GM12878 (cell line): ENCODE measurements around the gene PARD6B. TPM values are rescaled to one million over a fixed set of nuclear protein-coding genes. Genes with fewer than 3 reads are reported as not detected.
A peak's percentile ranks its signal among the peaks of the same experiment; 100 is the strongest.

ENCODE experiments used
- ASH2L ChIP-seq: fragments of 300-600, 200-600 bp; sonication (generic); IDR thresholded peaks from 2 replicates; pipeline ENCODE4 v1.6.1; 2017; ENCODE audit warnings: low read depth, mild to moderate bottlenecking, borderline replicate concordance
- CHD1 ChIP-seq: IDR thresholded peaks from 2 replicates; pipeline ENCODE4 v1.6.1; 2012; ENCODE audit warnings: low read depth, low read length, improper control_type of control experiment
- CTCF ChIP-seq, 3 experiments: IDR thresholded peaks in 2 of 3; conservative IDR thresholded peaks in 1 of 3; 2 replicates each; pipeline ENCODE4 v1.5.1; 2011; ENCODE audit warnings: low read depth in 3 of 3, low read length in 3 of 3, mild to moderate bottlenecking in 3 of 3, control low read depth in 2 of 3, moderate library complexity in 2 of 3, inconsistent platforms in 1 of 3, mixed read lengths in 1 of 3; ENCODE audit not compliant: control insufficient read depth in 2 of 3, insufficient read depth in 1 of 3; ENCODE audit errors: extremely low read depth in 1 of 3
- DPF2 ChIP-seq: fragments of 450-650 bp; IDR thresholded peaks from 2 replicates; pipeline ENCODE4 v1.6.1; 2017; ENCODE audit warnings: mild to moderate bottlenecking
- EED ChIP-seq: sonication (generic); IDR thresholded peaks from 2 replicates; pipeline ENCODE4 v1.6.1; 2016; ENCODE audit warnings: antibody characterized with exemption, low read depth
- EGR1 ChIP-seq, 2 experiments: IDR thresholded peaks; 1 replicate in 1 of 2; 2 replicates in 1 of 2; pipeline ENCODE4 v1.6.1; 2011 to 2012; ENCODE audit warnings: low read depth in 2 of 2, low read length in 2 of 2, borderline replicate concordance in 1 of 2, mild to moderate bottlenecking in 1 of 2, moderate library complexity in 1 of 2
- ELK1 ChIP-seq: IDR thresholded peaks from 2 replicates; pipeline ENCODE4 v1.6.1; 2012; ENCODE audit warnings: low read depth, low read length, improper control_type of control experiment
- HDGF ChIP-seq: fragments of 450-650 bp; IDR thresholded peaks from 2 replicates; pipeline ENCODE4 v1.6.1; 2016; ENCODE audit warnings: antibody characterized with exemption
- HSF1 ChIP-seq: fragments of 150-350 bp; IDR thresholded peaks from 2 replicates; pipeline ENCODE4 v1.6.1; 2014; ENCODE audit warnings: mild to moderate bottlenecking, low read depth, low read length
- IRF5 ChIP-seq: fragments of 450-650 bp; IDR thresholded peaks from 2 replicates; pipeline ENCODE4 v1.6.1; 2017; ENCODE audit warnings: borderline replicate concordance
- JUND ChIP-seq: IDR thresholded peaks from 2 replicates; pipeline ENCODE4 v1.6.1; 2012; ENCODE audit warnings: low read depth, mild to moderate bottlenecking, low read length, improper control_type of control experiment, moderate library complexity
- KDM1A ChIP-seq: fragments of 200-600 bp; sonication (generic); IDR thresholded peaks from 2 replicates; pipeline ENCODE4 v1.6.1; 2016; ENCODE audit warnings: borderline replicate concordance
- KLF5 ChIP-seq: fragments of 450-650 bp; IDR thresholded peaks from 2 replicates; pipeline ENCODE4 v1.6.1; 2014; ENCODE audit warnings: mild to moderate bottlenecking; ENCODE audit not compliant: partially characterized antibody
- MEF2B ChIP-seq: fragments of 450-650 bp; IDR thresholded peaks from 2 replicates; pipeline ENCODE4 v1.6.1; 2018; ENCODE audit warnings: mild to moderate bottlenecking, moderate library complexity; ENCODE audit not compliant: partially characterized antibody, poor library complexity, severe bottlenecking
- MYC ChIP-seq: IDR thresholded peaks from 2 replicates; pipeline ENCODE4 v1.6.1; 2011; ENCODE audit warnings: mild to moderate bottlenecking, low read length, moderate library complexity, inconsistent platforms; ENCODE audit not compliant: insufficient read depth, insufficient replicate concordance, insufficient read length, severe bottlenecking
- NFIC ChIP-seq: IDR thresholded peaks from 2 replicates; pipeline ENCODE4 v1.6.1; 2012; ENCODE audit warnings: low read depth, mild to moderate bottlenecking, inconsistent platforms, low read length, moderate library complexity
- NFYA ChIP-seq: IDR thresholded peaks from 2 replicates; pipeline ENCODE4 v1.6.1; 2011; ENCODE audit warnings: low read depth, mild to moderate bottlenecking, low read length, improper control_type of control experiment, borderline replicate concordance
- SMC3 ChIP-seq: IDR thresholded peaks from 2 replicates; pipeline ENCODE4 v1.6.1; 2011; ENCODE audit warnings: low read length, improper control_type of control experiment, borderline replicate concordance
- SP1 ChIP-seq: IDR thresholded peaks from one replicate; pipeline ENCODE4 v1.6.1; 2011; ENCODE audit warnings: low read depth, low read length
- SREBF1 ChIP-seq: IDR thresholded peaks from 2 replicates; pipeline ENCODE4 v1.6.1; 2012; ENCODE audit warnings: mild to moderate bottlenecking, low read length
- SUPT20H ChIP-seq: IDR thresholded peaks from 2 replicates; pipeline ENCODE4 v1.6.1; 2011; ENCODE audit warnings: low read depth, mild to moderate bottlenecking, low read length, moderate library complexity, borderline replicate concordance; ENCODE audit not compliant: control insufficient read depth
- TAF1 ChIP-seq: IDR thresholded peaks from 2 replicates; pipeline ENCODE4 v1.6.1; 2011; ENCODE audit warnings: mild to moderate bottlenecking, low read depth, low read length, borderline replicate concordance
- TARDBP ChIP-seq: IDR thresholded peaks from 2 replicates; pipeline ENCODE4 v1.6.1; 2016; ENCODE audit warnings: borderline replicate concordance
- WRNIP1 ChIP-seq: IDR thresholded peaks from 2 replicates; pipeline ENCODE4 v1.6.1; 2011; ENCODE audit warnings: low read depth, low read length, improper control_type of control experiment, borderline replicate concordance
- ZZZ3 ChIP-seq: IDR thresholded peaks from 2 replicates; pipeline ENCODE4 v1.6.1; 2011; ENCODE audit warnings: low read depth; ENCODE audit not compliant: control insufficient read depth, insufficient read length
- polyA plus RNA-seq, 11 experiments: library from polyadenylated mRNA; depleted of rRNA in 4 of 11; unstranded in 6 of 11; stranded (reverse) in 5 of 11; fragments of >200 nt; fragmentation: Nextera tagmentation in 4 of 11; fragmentation: Illumina TruSeq in 1 of 11; extraction: Ambion mirVana in 4 of 11; extraction: Trizol in 1 of 11; gene quantifications; 1 replicate in 1 of 11; 2 replicates in 10 of 11; pipeline versions ENCODE4 v1.2.1 to v1.2.3, GENCODE V29; 2011 to 2016; ENCODE audit warnings: inconsistent platforms in 2 of 11, missing spikeins in 2 of 11, low read depth in 1 of 11
- total RNA-seq, 4 experiments: library from RNA; depleted of rRNA in 3 of 4; stranded (reverse); fragments of >200 nt in 3 of 4; fragmentation: Illumina TruSeq in 1 of 4; extraction: Trizol in 1 of 4; gene quantifications; 2 replicates each; pipeline versions ENCODE4 v1.2.1 to v1.2.3, GENCODE V29; 2013 to 2021

PARD6B gene
- total and polyA plus RNA-seq, 10 of the 15 experiments (the other 5 are each of a cell fraction or from before 2014, with no cell fraction given): 0.57 to 4.7 (median 2.0) TPM

DNA sequence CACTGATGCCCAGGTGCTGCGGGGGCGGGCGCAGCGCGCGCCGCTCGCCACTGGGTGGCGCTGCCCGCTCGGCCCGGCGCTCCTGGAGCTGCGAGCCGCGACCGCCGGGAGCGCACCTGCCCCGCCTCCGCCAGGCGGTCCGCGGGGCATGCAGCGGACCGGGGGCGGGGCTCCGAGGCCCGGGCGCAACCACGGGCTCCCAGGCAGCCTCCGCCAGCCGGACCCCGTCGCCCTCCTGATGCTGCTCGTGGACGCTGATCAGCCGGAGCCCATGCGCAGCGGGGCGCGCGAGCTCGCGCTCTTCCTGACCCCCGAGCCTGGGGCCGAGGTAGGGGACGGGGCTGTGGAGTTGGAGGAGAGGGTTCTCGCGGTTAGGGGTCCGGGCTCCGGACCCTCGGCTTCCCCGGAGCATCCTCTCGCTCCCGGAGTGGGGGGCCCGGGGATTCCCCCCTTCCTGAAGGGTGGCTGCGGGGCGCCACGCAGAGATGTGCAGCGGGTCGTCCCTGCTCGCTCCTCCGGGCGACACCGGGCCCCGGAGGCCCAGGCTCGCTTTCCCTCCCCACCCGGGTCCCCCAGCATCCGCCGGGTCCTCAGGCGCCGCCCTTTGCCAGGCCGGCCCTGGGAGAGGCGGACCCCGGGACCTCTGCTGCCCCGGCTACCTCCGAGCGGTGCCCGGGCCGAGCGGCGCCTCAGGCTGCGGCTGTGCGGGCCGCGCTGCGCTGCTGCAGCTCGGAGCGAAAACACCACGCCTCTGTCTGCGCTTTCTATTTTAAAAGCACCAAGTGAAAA lies 63.7 kb downstream of the PARD6B start, which contains the start of gene BCAS4 (continued):
- no peak for TF ChIP-seq EED
- TF ChIP-seq MYC: no peak
- TF ChIP-seq CTCF (IDR thresholded peaks at IDR 0.05 in 2 of 3, conservative IDR thresholded peaks at IDR 0.05 in 1 of 3; ENCODE audit: control insufficient read depth in 2 of 3, extremely low read depth in 1 of 3, insufficient read depth in 1 of 3, low read depth in 3 of 3, low read length in 3 of 3): peak; percentile 71 to 92 (median 76); a peak in 5 of 6 replicates
- peak; percentile 30 for TF ChIP-seq MEF2B
- no peak for TF ChIP-seq HDGF
- no peak for TF ChIP-seq SREBF1
- TF ChIP-seq JUND: no peak
- peak; percentile 88 to 100 for TF ChIP-seq EGR1 (IDR thresholded peaks at IDR 0.05; ENCODE audit: borderline replicate concordance in 1 of 2, low read depth in 2 of 2, low read length in 2 of 2)
- no peak for TF ChIP-seq NFIC
- TF ChIP-seq SUPT20H: no peak
- TF ChIP-seq ELK1: 0 out of 2 replicates have a peak, but pooled peaks have one; percentile 17
- TF ChIP-seq KLF5: peak; percentile 26
- peak; percentile 40; the same call in 1 of the 2 replicates for TF ChIP-seq ASH2L
- TF ChIP-seq NFYA: no peak
- no peak for TF ChIP-seq HSF1
- no peak for TF ChIP-seq CHD1
- no peak for TF ChIP-seq TARDBP
- TF ChIP-seq IRF5: no peak
- TF ChIP-seq SP1: peak; percentile 61
- TF ChIP-seq TAF1: peak; percentile 57
- TF ChIP-seq KDM1A: no peak
- TF ChIP-seq ZZZ3: no peak
- TF ChIP-seq WRNIP1: no peak
- TF ChIP-seq DPF2: peak; percentile 81
- peak; percentile 60 for TF ChIP-seq SMC3
